MM.1S (cell line): Measurements from ENCODE around the gene APBA1.

Experiments used
- DNase-seq: peaks from one replicate; pipeline ENCODE4 v3.0.0-alpha.2; 2015
- H2AFZ ChIP-seq: fragments of 300-600 bp; sonication (generic); 2 replicates; pipeline ENCODE4 v1.6.0; 2016; ENCODE audit warnings: antibody characterized with exemption, low read length
- H3F3A ChIP-seq: fragments of 300-600 bp; sonication (generic); 2 replicates; pipeline ENCODE4 v1.6.1; 2016; ENCODE audit warnings: mild to moderate bottlenecking, antibody characterized with exemption, low read length, moderate library complexity, mixed read lengths; ENCODE audit not compliant: insufficient read depth
- H3K27ac ChIP-seq: fragments of 300-600 bp; sonication (generic); 2 replicates; pipeline ENCODE4 v1.5.1; 2016; ENCODE audit warnings: mild to moderate bottlenecking, low read length
- H3K27me3 ChIP-seq: fragments of 300-600 bp; sonication (generic); replicated peaks from 2 replicates; pipeline ENCODE4 v1.6.0; 2016; ENCODE audit warnings: low read length; ENCODE audit not compliant: insufficient read depth
- H3K36me3 ChIP-seq: fragments of 300-600 bp; sonication (generic); replicated peaks from 2 replicates; pipeline ENCODE4 v1.6.1; 2016; ENCODE audit warnings: mild to moderate bottlenecking, low read length, mixed read lengths; ENCODE audit not compliant: insufficient read depth
- H3K4me1 ChIP-seq: fragments of 300-600 bp; sonication (generic); 2 replicates; pipeline ENCODE4 v1.6.1; 2016; ENCODE audit warnings: low read length, mixed read lengths
- H3K4me2 ChIP-seq: fragments of 300-600 bp; sonication (generic); 2 replicates; pipeline ENCODE4 v1.6.0; 2016; ENCODE audit warnings: low read depth, low read length
- H3K4me3 ChIP-seq: fragments of 300-600 bp; sonication (generic); 2 replicates; pipeline ENCODE4 v1.5.1; 2016; ENCODE audit warnings: low read length, mixed read lengths
- H3K79me2 ChIP-seq: fragments of 300-600 bp; sonication (generic); 2 replicates; pipeline ENCODE4 v1.6.1; 2016; ENCODE audit warnings: mixed run types, low read length, mixed read lengths
- H3K9ac ChIP-seq: fragments of 300-600 bp; sonication (generic); 2 replicates; pipeline ENCODE4 v1.6.1; 2016; ENCODE audit warnings: low read length, mixed read lengths
- H3K9me2 ChIP-seq: fragments of 300-600 bp; sonication (generic); replicated peaks from 2 replicates; pipeline ENCODE4 v1.6.1; 2016; ENCODE audit warnings: mild to moderate bottlenecking, low read length, mixed read lengths; ENCODE audit not compliant: insufficient read depth
- H3K9me3 ChIP-seq: fragments of 300-600 bp; sonication (generic); replicated peaks from 2 replicates; pipeline ENCODE4 v1.6.1; 2016; ENCODE audit warnings: mild to moderate bottlenecking, low read length, mixed read lengths; ENCODE audit not compliant: insufficient read depth
- H4K20me1 ChIP-seq: fragments of 300-600 bp; sonication (generic); 2 replicates; pipeline ENCODE4 v1.6.1; 2016; ENCODE audit warnings: mild to moderate bottlenecking, low read length, moderate library complexity, mixed read lengths; ENCODE audit not compliant: insufficient read depth
- EZH2 ChIP-seq: fragments of 300-600 bp; sonication (generic); optimal IDR thresholded peaks from 2 replicates; pipeline ENCODE3; 2017; ENCODE audit warnings: low read depth, mild to moderate bottlenecking, antibody characterized with exemption, low read length, mixed read lengths
- EZH2phosphoT487 ChIP-seq: fragments of 300-600 bp; sonication (generic); IDR thresholded peaks from 2 replicates; pipeline ENCODE4 v1.6.1; 2018; ENCODE audit warnings: antibody characterized with exemption, low read length
- TF ChIP-seq, protein P1 (sequence below): fragments of 300-600 bp; sonication (generic); IDR thresholded peaks from 2 replicates; pipeline ENCODE4 v1.5.1; 2016; ENCODE audit warnings: antibody characterized with exemption, low read length, mixed read lengths

The APBA1 gene

DNA sequence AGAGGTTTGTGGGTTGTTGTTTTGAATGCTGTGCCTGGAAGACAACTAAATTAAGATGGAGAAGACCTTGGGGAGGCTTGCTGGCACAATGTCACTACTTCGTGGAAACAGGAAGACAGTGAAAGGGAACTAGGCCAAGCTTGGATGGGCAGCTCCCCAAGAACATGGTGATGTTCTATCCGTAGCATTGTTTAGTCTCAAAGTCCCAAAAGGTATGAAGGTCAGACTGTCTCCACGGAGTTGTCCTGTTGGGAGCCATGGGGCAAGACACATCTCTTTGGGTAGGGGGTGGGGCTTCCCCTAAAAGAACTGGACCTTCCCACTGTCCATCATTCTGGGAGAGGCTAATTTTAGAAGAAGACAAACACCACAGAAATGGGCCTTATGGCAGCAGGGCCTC is 206.7 kb downstream of the APBA1 start:
- Histone ChIP-seq H3K9me2 (no peaks in the 10 kb centered on the region), H3K27me3 (no peaks in the 10 kb centered on the region), H3K79me2 (no peaks in the 10 kb centered on the region), H3K27ac (no peak overlapping the region), H3K9ac (no peak overlapping the region), H3K4me2 (no peak overlapping the region), H3K4me3 (no peak overlapping the region), H3K4me1 (no peaks in the 10 kb centered on the region), H2AFZ (no peak overlapping the region), H3F3A (no peaks in the 10 kb centered on the region), H3K9me3 (no peaks in the 10 kb centered on the region), H4K20me1 (no peaks in the 10 kb centered on the region), H3K36me3 (no peaks in the 10 kb centered on the region)
- no peak for DNase-seq
- TF ChIP-seq EZH2phosphoT487 (no peak), EZH2 (no peak)
- TF ChIP-seq, protein P1, sequence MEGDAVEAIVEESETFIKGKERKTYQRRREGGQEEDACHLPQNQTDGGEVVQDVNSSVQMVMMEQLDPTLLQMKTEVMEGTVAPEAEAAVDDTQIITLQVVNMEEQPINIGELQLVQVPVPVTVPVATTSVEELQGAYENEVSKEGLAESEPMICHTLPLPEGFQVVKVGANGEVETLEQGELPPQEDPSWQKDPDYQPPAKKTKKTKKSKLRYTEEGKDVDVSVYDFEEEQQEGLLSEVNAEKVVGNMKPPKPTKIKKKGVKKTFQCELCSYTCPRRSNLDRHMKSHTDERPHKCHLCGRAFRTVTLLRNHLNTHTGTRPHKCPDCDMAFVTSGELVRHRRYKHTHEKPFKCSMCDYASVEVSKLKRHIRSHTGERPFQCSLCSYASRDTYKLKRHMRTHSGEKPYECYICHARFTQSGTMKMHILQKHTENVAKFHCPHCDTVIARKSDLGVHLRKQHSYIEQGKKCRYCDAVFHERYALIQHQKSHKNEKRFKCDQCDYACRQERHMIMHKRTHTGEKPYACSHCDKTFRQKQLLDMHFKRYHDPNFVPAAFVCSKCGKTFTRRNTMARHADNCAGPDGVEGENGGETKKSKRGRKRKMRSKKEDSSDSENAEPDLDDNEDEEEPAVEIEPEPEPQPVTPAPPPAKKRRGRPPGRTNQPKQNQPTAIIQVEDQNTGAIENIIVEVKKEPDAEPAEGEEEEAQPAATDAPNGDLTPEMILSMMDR: no peak

GRCh38 chr9:69463497-69464068 is 208.6 kb downstream of the APBA1 start:
- TF ChIP-seq EZH2phosphoT487: no peak
- Histone ChIP-seq H4K20me1 (no peaks in the 10 kb centered on the region), H3K27ac (no peak overlapping the region), H3K4me1 (no peaks in the 10 kb centered on the region), H3K79me2 (no peaks in the 10 kb centered on the region), H3K4me2 (no peak overlapping the region), H3F3A (no peaks in the 10 kb centered on the region), H3K9me2 (no peaks in the 10 kb centered on the region), H3K27me3 (no peaks in the 10 kb centered on the region), H3K9ac (no peak overlapping the region), H3K4me3 (no peak overlapping the region), H3K9me3 (no peaks in the 10 kb centered on the region), H2AFZ (no peak overlapping the region), H3K36me3 (no peaks in the 10 kb centered on the region)
- no peak for DNase-seq

DNA sequence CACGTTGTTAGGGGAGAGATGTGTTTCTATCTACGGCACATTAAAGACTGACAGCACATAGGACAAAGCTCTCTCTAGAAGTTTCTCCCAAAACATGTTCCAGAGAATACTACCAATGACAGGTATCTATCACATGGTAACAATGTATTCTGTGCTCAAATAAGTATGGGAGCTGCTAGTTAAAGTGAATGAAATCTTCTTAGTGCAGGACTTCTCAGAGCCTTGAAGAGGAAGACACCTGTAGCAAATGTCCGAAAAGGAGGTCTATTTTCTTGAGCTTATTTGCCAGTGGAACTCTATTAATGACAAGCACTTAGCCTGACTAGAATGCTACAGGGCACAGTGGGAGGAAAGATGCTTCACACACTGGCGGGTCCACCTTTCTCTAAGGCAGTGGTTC is 209.8 kb downstream of the APBA1 start:
- H3K4me2 ChIP-seq: no peak overlapping the region
- no peaks in the 10 kb centered on the region for H3F3A ChIP-seq
- H3K4me1 ChIP-seq: no peaks in the 10 kb centered on the region
- H2AFZ ChIP-seq: no peak overlapping the region
- no peaks in the 10 kb centered on the region for H4K20me1 ChIP-seq
- no peaks in the 10 kb centered on the region for H3K27me3 ChIP-seq
- no peaks in the 10 kb centered on the region for H3K9me3 ChIP-seq
- H3K9ac ChIP-seq: no peak overlapping the region
- no peaks in the 10 kb centered on the region for H3K9me2 ChIP-seq
- no peaks in the 10 kb centered on the region for H3K36me3 ChIP-seq
- TF ChIP-seq EZH2 (no peak), EZH2phosphoT487 (no peak)
- TF ChIP-seq, protein P1: no peak
- no peak overlapping the region for H3K4me3 ChIP-seq
- no peaks in the 10 kb centered on the region for H3K79me2 ChIP-seq
- H3K27ac ChIP-seq: no peak overlapping the region
- DNase-seq: no peak

- Histone ChIP-seq H3K27me3 (no peaks in the 10 kb centered on the region), H3K4me1 (no peaks in the 10 kb centered on the region), H3K79me2 (no peaks in the 10 kb centered on the region), H2AFZ (no peak overlapping the region), H3F3A (no peaks in the 10 kb centered on the region), H3K9ac (no peak overlapping the region), H3K4me2 (no peak overlapping the region), H3K9me3 (no peaks in the 10 kb centered on the region), H4K20me1 (no peaks in the 10 kb centered on the region), H3K27ac (no peak overlapping the region), H3K36me3 (no peaks in the 10 kb centered on the region), H3K4me3 (no peak overlapping the region), H3K9me2 (no peaks in the 10 kb centered on the region)
- TF ChIP-seq EZH2 (no peak), EZH2phosphoT487 (no peak)
- TF ChIP-seq, protein P1: no peak
- DNase-seq: no peak
Observed at GRCh38 chr9:69461103-69461887, 210.9 kb downstream of the APBA1 start.
